Tibial artery (tissue), 4 donors: ENCODE data around the gene UBAP2L.
A peak's percentile ranks its signal among the peaks of the same experiment; 100 is the strongest.

Source experiments
- DNase-seq, 2 donors: peaks; one replicate each; pipeline ENCODE4 v3.0.0-alpha.2; 2019
- H3K27ac ChIP-seq, 2 donors: fragments of 200-600 bp; sonication (generic) in 1 of 2; 1 replicate in 1 of 2; 2 replicates in 1 of 2; pipeline ENCODE4 v1.5.1; 2018 to 2019; ENCODE audit warnings: mild to moderate bottlenecking in 1 of 2
- H3K27me3 ChIP-seq, 2 donors: fragments of 200-600 bp; sonication (generic) in 1 of 2; one replicate each; pipeline versions ENCODE4 v1.5.1 to v1.6.0; 2016 to 2019
- H3K36me3 ChIP-seq, 3 donors: fragments of 200-600 bp; sonication (generic) in 2 of 3; one replicate each; pipeline ENCODE4 v1.5.1; 2016 to 2019; ENCODE audit warnings: mild to moderate bottlenecking in 2 of 3
- H3K4me1 ChIP-seq, 4 donors: fragments of 200-600 bp; sonication (generic) in 2 of 4; 1 replicate in 3 of 4; 2 replicates in 1 of 4; pipeline ENCODE4 v1.5.1; 2016 to 2019
- H3K4me3 ChIP-seq, 2 donors: fragments of 200-600 bp; sonication (generic) in 1 of 2; 1 replicate in 1 of 2; 2 replicates in 1 of 2; pipeline ENCODE4 v1.5.1; 2018 to 2019; ENCODE audit warnings: mild to moderate bottlenecking in 2 of 2
- H3K9me3 ChIP-seq, 3 donors: fragments of 200-600 bp; sonication (generic) in 1 of 3; one replicate each; pipeline ENCODE4 v1.5.1; 2016 to 2019
- CTCF ChIP-seq, 2 experiments: fragments of 200-600 bp in 1 of 2; fragments of 450-650 bp in 1 of 2; IDR thresholded peaks; one replicate each; pipeline ENCODE4 v1.5.1; 2017 to 2019; ENCODE audit warnings: antibody characterized with exemption in 2 of 2, mild to moderate bottlenecking in 1 of 2, moderate library complexity in 1 of 2
- intact Hi-C: fragments of 100-400 bp; cut with DNase I; formaldehyde crosslinking; loops from one replicate; pipeline ENCODE4 v1.15.0; 2023; ENCODE audit warnings: low total_unique reads

Gene UBAP2L

GRCh38 chr1:154218545-154218944, 2.2 kb upstream of the UBAP2L start:
- peak overlapping the region in 1 of 2 donors; percentile 98 for H3K27ac ChIP-seq

GRCh38 chr1:154219541-154219940, 1.2 kb upstream of the UBAP2L start:
- H3K4me3 ChIP-seq = peak overlapping the region; percentile 72 to 93
- TF ChIP-seq CTCF (IDR thresholded peaks at IDR 0.05) = no peak
- peaks cover 7 to 26% (median 25%) of the 10 kb centered on the region in 3 donors for H3K36me3 ChIP-seq
- DNase-seq = peak in 1 of 2 donors; percentile 38
- intact Hi-C loops = no loop called here
- peak overlapping the region; percentile 96 to 98 for H3K27ac ChIP-seq
- peaks cover 0 to 59% (median 38%) of the 10 kb centered on the region in 4 donors for H3K4me1 ChIP-seq
- no peaks in the 10 kb centered on the region for H3K27me3 ChIP-seq
- no peaks in the 10 kb centered on the region for H3K9me3 ChIP-seq

More at GRCh38 chr1:154218545-154218944, 2.2 kb upstream of the UBAP2L start:
- no peak for DNase-seq
- Histone ChIP-seq H3K9me3 (no peaks in the 10 kb centered on the region), H3K4me1 (peaks cover 0 to 49% (median 33%) of the 10 kb centered on the region in 4 donors), H3K36me3 (peaks cover 16 to 36% (median 35%) of the 10 kb centered on the region in 3 donors), H3K27me3 (no peaks in the 10 kb centered on the region), H3K4me3 (peak overlapping the region in 1 of 2 donors; percentile 72)
- no peak for TF ChIP-seq CTCF (IDR thresholded peaks at IDR 0.05)
- intact Hi-C loops = no loop called here

- TF ChIP-seq CTCF (IDR thresholded peaks at IDR 0.05) = no peak
- H3K4me1 ChIP-seq = peaks cover 0 to 66% (median 43%) of the 10 kb centered on the region in 4 donors
- H3K27me3 ChIP-seq = no peaks in the 10 kb centered on the region
- intact Hi-C loops = no loop called here
- H3K9me3 ChIP-seq = no peaks in the 10 kb centered on the region
- H3K4me3 ChIP-seq = peak overlapping the region; percentile 72 to 93
- H3K27ac ChIP-seq = peak overlapping the region; percentile 96 to 98
- no peak for DNase-seq
- peaks cover 7 to 27% (median 26%) of the 10 kb centered on the region in 3 donors for H3K36me3 ChIP-seq
Observed at GRCh38 chr1:154220970-154221277, 169 bp downstream of the UBAP2L start.

- Histone ChIP-seq H3K9me3 (no peaks in the 10 kb centered on the region), H3K4me1 (peaks cover 0 to 66% (median 44%) of the 10 kb centered on the region in 4 donors), H3K27me3 (no peaks in the 10 kb centered on the region), H3K4me3 (peak overlapping the region; percentile 72 to 93), H3K36me3 (peaks cover 7 to 31% (median 25%) of the 10 kb centered on the region in 3 donors), H3K27ac (peak overlapping the region; percentile 96 to 98)
- DNase-seq = peak; percentile 53 to 81
- TF ChIP-seq CTCF (IDR thresholded peaks at IDR 0.05) = no peak
- intact Hi-C loops = no loop called here
Observed at GRCh38 chr1:154221278-154222001, 685 bp downstream of the UBAP2L start.

- no peaks in the 10 kb centered on the region for H3K9me3 ChIP-seq
- no peaks in the 10 kb centered on the region for H3K27me3 ChIP-seq
- TF ChIP-seq CTCF (IDR thresholded peaks at IDR 0.05) = no peak
- H3K4me1 ChIP-seq = peaks cover 0 to 59% (median 40%) of the 10 kb centered on the region in 4 donors
- intact Hi-C loops = no loop called here
- peaks cover 0 to 31% (median 25%) of the 10 kb centered on the region in 3 donors for H3K36me3 ChIP-seq
- peak overlapping the region in 1 of 2 donors; percentile 72 for H3K4me3 ChIP-seq
- DNase-seq = no peak
- H3K27ac ChIP-seq = peak overlapping the region; percentile 96 to 98
Observed at GRCh38 chr1:154222518-154222917, 1.8 kb downstream of the UBAP2L start.
